ENCODE data around the gene ZCCHC4.

The ZCCHC4 gene

DNA sequence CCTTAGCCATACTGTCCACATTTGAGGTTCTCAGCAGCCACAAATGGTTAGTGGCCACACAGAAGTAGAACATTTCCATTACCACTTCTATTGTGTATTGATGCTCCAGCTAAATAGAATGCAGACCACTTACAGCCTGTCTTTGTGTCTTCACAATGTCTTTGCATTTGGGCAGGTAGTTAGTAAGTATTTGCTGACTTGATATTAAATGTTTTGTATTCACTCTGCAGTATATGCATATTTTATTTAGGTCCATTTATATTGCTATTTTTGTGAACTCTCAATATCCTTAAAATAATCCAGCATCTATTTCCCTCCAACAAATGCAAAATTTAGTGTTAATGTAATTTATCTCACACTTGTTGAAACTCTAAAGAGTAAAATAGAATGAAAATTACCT, 91.1 kb downstream of the ZCCHC4 start:
- DNase-seq (ENCODE audit: low spot score), result no peak
- in situ Hi-C loops (cut with MboI; ENCODE audit: low pct_unique_long_range_greater_than_20kb, low sequenced_read_pairs, unreplicated experiment), result no loop called here
- TF ChIP-seq, protein P1, sequence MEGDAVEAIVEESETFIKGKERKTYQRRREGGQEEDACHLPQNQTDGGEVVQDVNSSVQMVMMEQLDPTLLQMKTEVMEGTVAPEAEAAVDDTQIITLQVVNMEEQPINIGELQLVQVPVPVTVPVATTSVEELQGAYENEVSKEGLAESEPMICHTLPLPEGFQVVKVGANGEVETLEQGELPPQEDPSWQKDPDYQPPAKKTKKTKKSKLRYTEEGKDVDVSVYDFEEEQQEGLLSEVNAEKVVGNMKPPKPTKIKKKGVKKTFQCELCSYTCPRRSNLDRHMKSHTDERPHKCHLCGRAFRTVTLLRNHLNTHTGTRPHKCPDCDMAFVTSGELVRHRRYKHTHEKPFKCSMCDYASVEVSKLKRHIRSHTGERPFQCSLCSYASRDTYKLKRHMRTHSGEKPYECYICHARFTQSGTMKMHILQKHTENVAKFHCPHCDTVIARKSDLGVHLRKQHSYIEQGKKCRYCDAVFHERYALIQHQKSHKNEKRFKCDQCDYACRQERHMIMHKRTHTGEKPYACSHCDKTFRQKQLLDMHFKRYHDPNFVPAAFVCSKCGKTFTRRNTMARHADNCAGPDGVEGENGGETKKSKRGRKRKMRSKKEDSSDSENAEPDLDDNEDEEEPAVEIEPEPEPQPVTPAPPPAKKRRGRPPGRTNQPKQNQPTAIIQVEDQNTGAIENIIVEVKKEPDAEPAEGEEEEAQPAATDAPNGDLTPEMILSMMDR (IDR thresholded peaks at IDR 0.05; ENCODE audit: extremely low read depth, insufficient read depth, missing control alignments), result no peak

DNA sequence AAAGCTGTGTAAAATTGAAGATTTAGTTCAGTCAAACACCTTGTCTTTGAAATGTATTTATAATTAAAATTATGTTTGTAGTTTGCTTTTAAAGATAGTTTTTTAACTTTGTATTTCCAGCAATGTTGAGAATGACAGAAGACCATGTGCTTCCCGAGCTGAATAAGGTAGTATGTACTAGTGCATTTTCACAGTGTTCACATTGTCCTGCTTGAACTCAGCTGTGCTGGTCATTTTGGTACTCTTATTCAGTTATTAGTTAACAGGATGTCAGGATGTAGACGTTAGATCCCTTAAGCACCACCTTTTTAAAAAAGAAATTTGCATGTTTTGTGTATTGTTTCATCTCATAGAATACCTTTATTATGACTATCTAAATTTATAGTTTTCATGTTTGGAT, 92.9 kb downstream of the ZCCHC4 start:
- no peak for DNase-seq (ENCODE audit: low spot score)
- TF ChIP-seq, protein P1 (IDR thresholded peaks at IDR 0.05; ENCODE audit: extremely low read depth, insufficient read depth, missing control alignments), result no peak
- in situ Hi-C loops (cut with MboI; ENCODE audit: low pct_unique_long_range_greater_than_20kb, low sequenced_read_pairs, unreplicated experiment), result no loop called here

DNA sequence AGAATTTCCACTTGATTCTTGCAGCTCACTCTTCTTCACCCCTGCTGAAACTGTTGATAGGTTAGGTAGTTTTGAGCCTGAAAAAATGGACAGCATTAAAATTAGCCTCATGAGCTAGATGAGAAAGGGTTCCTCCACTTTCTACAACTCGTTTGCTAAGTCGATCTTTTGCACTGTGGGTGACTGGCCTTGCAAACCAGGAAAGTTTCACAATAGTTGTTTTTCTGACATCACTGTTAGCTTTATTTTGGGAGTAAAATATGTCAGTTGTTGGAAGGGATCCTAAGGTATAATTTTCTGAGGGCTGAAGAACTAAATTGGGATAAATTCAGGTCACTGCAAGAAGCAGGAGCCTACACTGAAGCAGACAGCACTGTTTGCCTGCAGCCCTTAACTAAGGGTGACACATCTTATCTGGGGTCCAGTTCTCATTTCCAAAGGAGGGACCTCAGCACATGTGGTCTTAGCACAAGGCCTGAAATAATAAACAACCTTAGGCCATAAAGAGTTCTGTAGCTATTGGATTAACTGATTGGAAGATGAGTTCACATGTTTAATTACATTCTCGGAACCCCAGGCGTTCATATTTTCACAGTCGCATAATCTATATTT, 93.6 kb downstream of the ZCCHC4 start:
- DNase-seq (ENCODE audit: low spot score), result no peak
- in situ Hi-C loops (cut with MboI; ENCODE audit: low pct_unique_long_range_greater_than_20kb, low sequenced_read_pairs, unreplicated experiment), result no loop called here
- TF ChIP-seq, protein P1 (IDR thresholded peaks at IDR 0.05; ENCODE audit: extremely low read depth, insufficient read depth, missing control alignments), result no peak

DNA sequence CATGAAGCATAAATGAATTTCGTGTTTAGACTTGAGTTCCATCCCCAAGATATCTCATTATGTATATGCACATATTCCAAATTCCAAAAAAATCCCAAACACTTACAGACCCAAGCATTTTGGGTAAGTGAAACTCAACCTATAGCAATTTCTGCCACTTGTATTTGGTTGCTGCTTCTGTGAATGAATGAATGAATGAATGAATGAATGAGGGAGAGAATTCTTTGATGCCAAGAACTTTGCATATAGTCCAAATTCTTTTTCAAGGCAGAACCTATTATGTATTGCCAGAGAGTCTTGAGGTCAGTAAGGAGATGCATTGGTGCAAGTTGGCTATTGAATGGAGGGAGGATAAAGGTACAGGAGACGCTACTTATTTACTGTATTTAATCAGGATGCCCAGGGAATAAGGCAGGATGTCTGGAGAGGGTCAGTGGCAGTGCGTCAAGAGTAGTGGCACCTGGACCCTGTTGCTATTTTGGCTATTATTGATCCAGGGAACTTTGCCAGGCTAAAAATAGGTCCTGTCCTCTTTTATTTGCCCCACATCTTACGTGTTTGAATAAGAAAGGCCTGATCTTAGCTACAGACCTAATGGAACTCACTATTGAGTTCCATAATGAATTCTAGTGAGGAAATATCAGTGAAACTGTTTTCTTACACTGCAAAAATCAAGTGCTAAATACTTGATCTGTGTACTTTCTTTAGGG, 98.4 kb downstream of the ZCCHC4 start:
- in situ Hi-C loops (cut with MboI; ENCODE audit: low pct_unique_long_range_greater_than_20kb, low sequenced_read_pairs, unreplicated experiment), result no loop called here
- TF ChIP-seq, protein P1 (IDR thresholded peaks at IDR 0.05; ENCODE audit: extremely low read depth, insufficient read depth, missing control alignments), result no peak
- DNase-seq (ENCODE audit: low spot score), result no peak

DNA sequence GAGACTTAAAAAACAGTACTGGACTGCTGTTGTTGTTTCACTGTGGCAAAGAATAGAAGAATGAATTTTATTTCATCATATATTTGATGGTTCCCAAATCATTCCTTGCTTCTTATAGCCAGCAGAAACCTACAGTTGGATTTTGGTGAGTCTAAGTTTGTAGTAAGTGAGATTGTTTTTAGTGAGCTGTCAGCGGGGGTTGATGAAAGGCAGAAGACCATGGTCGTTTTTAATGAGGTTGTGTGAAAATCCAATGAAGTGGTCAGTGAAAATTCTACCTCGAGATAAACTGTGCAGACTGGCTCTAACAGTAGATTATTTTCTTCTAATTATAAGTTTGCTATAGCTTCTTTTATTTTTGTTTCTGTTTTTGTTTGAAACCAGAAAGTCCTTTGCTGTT, 100.7 kb downstream of the ZCCHC4 start:
- TF ChIP-seq, protein P1 (IDR thresholded peaks at IDR 0.05; ENCODE audit: extremely low read depth, insufficient read depth, missing control alignments), result no peak
- in situ Hi-C loops (cut with MboI; ENCODE audit: low pct_unique_long_range_greater_than_20kb, low sequenced_read_pairs, unreplicated experiment), result no loop called here
- no peak for DNase-seq (ENCODE audit: low spot score)

DNA sequence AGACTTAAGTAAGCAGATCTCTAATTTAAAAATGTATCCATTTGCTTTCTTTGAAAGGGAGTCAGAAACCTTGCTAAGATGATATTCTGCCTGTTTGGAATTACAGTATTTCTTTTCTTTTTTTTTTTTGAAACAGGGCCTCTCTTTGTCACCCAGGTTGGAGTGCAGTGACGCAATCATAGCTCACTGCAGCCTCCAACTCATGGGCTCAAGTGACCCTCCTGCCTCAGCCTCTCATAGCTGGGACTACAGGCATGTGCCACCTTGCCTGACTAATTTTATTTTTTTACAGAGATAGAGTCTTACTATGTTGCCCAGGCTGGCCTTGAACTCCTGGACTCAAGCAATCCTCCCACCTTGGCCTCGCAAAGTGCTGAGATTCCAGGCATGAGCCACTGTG, 104.4 kb downstream of the ZCCHC4 start:
- in situ Hi-C loops (cut with MboI; ENCODE audit: low pct_unique_long_range_greater_than_20kb, low sequenced_read_pairs, unreplicated experiment), result no loop called here
- no peak for DNase-seq (ENCODE audit: low spot score)
- TF ChIP-seq, protein P1 (IDR thresholded peaks at IDR 0.05; ENCODE audit: extremely low read depth, insufficient read depth, missing control alignments), result no peak

Data from GM13977 (cell line).